Effector memory CD4-positive, alpha-beta T cell (primary cell): ENCODE results near the gene FUT3.
"Not testable (repeated sequence)": the region's sequence is repeated elsewhere in the genome, so short reads cannot be mapped to it uniquely, and the experiment has no call there.

ENCODE experiments used
- DNase-seq, 3 donors: peaks; one replicate each; pipeline ENCODE4 v3.0.0-alpha.2; 2020
- H3K27ac ChIP-seq: 2 replicates; pipeline ENCODE4 v1.7.0; 2013; ENCODE audit warnings: mild to moderate bottlenecking, low read length, moderate library complexity; ENCODE audit not compliant: insufficient read depth, poor library complexity, severe bottlenecking
- H3K27me3 ChIP-seq: replicated peaks from 2 replicates; pipeline ENCODE4 v1.7.0; 2013; ENCODE audit warnings: mild to moderate bottlenecking, low read length; ENCODE audit not compliant: insufficient read depth, control insufficient read depth, poor library complexity, severe bottlenecking
- H3K36me3 ChIP-seq: 2 replicates; pipeline ENCODE4 v1.7.0; 2013; ENCODE audit warnings: mild to moderate bottlenecking, low read length, moderate library complexity; ENCODE audit not compliant: control insufficient read depth, insufficient read depth
- H3K4me1 ChIP-seq: 2 replicates; pipeline ENCODE4 v1.7.0; 2013; ENCODE audit warnings: low read length, mild to moderate bottlenecking; ENCODE audit not compliant: control insufficient read depth, insufficient read depth, poor library complexity, severe bottlenecking
- H3K4me3 ChIP-seq: 2 replicates; pipeline ENCODE4 v1.7.0; 2013; ENCODE audit warnings: low read length, low read depth, mild to moderate bottlenecking; ENCODE audit not compliant: insufficient read depth, poor library complexity, severe bottlenecking
- H3K9me3 ChIP-seq: 2 replicates; pipeline ENCODE4 v1.7.0; 2013; ENCODE audit warnings: mild to moderate bottlenecking, low read length, moderate library complexity; ENCODE audit not compliant: control insufficient read depth

The FUT3 gene

DNA sequence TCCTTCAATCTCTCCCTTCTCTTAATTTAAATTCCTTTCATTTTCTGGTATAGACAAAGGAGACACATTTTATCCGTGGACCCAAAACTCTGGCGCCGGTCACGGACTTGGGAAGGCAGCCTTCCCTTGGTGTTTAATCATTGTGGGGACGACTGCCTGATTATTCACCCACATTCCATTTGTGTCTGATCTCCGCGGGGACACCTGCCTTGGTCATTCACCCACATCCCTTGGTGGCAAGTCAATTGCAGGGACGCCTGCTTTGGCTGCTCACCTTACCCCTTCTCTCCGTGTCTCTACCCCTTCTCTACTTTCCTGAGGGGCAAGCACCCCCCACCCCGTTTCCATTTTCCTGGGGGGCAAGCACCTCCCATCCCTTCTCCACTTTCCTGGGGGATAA, 3.4 kb downstream of the FUT3 start:
- H3K27ac ChIP-seq, H3K4me1 ChIP-seq, H3K36me3 ChIP-seq, DNase-seq, H3K27me3 ChIP-seq, H3K9me3 ChIP-seq, H3K4me3 ChIP-seq: not testable (repeated sequence)

GRCh38 chr19:5844456-5845433, 6.5 kb downstream of the FUT3 start:
- DNase-seq = no peak
- Histone ChIP-seq H3K9me3 (no peaks in the 10 kb centered on the region), H3K4me1 (no peaks in the 10 kb centered on the region), H3K27me3 (no peaks in the 10 kb centered on the region), H3K36me3 (no peaks in the 10 kb centered on the region), H3K4me3 (no peak overlapping the region), H3K27ac (no peak overlapping the region)

- no peaks in the 10 kb centered on the region for H3K4me1 ChIP-seq
- no peak for DNase-seq
- no peak overlapping the region for H3K27ac ChIP-seq
- H3K27me3 ChIP-seq = no peaks in the 10 kb centered on the region
- no peaks in the 10 kb centered on the region for H3K9me3 ChIP-seq
- H3K4me3 ChIP-seq = no peak overlapping the region
- no peaks in the 10 kb centered on the region for H3K36me3 ChIP-seq
Measured at GRCh38 chr19:5843295-5843927, 7.8 kb downstream of the FUT3 start.

DNA sequence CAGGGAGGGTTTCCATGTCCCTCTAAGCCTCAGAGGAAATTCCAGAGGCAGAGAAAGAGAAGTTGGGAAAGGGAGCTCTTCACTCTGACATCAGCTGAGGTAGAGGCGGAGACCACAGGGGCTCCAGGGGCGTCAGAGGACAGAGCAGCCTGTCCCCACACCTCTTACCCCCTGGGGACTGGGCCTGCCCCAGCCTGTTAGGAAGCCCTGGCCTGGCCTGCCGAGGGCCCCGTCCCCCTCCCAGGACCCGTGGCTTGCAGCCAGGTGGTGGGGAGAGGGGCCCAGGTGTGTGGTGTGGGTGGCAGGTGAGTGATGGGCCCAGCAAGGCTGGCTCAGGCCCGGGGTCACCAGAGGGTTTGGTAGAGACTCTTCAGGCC, 9.5 kb downstream of the FUT3 start:
- not testable (repeated sequence) for H3K4me1 ChIP-seq, H3K27ac ChIP-seq, H3K4me3 ChIP-seq, H3K27me3 ChIP-seq, H3K9me3 ChIP-seq, H3K36me3 ChIP-seq, DNase-seq

- Histone ChIP-seq H3K27ac (no peak within 1 kb of the TSS), H3K9me3 (no peaks in the 10 kb centered on the region), H3K27me3 (no peaks in the 10 kb centered on the region), H3K36me3 (no peaks in the 10 kb centered on the region), H3K4me1 (no peaks in the 10 kb centered on the region), H3K4me3 (no peak within 1 kb of the TSS)
- DNase-seq = no peak
Measured at GRCh38 chr19:5839065-5840017, 11.9 kb downstream of the FUT3 start, which contains the start of gene FUT6. TSS of gene FUT6 (minus strand) at chr19:5839702. CDS start at chr19:5832567, 7,135 bp downstream.

DNA sequence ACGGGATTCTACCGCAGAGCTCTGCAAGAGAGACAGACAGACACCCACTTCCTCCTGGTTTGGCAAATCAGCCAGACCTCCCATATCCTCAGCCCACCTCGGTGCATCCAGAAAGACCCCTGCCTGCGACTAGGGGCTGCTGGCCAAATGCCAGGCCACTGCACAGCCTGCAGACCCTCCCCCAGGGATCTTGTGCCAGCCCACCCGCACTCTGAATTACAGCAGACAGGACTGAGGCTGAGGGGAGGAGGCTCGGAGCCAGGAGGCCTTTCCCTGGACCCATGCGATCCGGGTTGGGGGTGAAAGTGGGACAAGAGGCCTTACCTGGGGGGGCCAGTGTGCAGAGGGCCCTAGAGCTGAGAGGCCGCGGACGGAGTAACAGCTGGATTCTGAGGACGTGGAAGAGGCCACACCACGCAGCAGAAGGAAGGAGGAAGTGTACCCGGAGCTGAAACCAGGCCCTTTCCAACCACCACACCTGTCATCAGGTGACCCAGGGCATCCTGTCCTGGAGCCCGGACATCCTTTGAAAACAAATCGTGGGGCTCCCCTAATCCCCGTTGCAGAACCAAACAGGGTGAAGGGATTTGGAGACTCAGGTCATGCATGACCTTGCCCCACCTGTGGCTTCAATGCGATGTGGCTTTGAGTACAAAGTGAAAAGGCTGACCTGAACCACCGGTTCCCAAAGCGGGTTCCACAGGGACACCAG, 12.7 kb downstream of the FUT3 start:
- Histone ChIP-seq H3K27me3 (no peaks in the 10 kb centered on the region), H3K36me3 (no peaks in the 10 kb centered on the region), H3K4me3 (no peak overlapping the region), H3K9me3 (no peaks in the 10 kb centered on the region), H3K4me1 (no peaks in the 10 kb centered on the region), H3K27ac (no peak overlapping the region)
- no peak for DNase-seq

DNA sequence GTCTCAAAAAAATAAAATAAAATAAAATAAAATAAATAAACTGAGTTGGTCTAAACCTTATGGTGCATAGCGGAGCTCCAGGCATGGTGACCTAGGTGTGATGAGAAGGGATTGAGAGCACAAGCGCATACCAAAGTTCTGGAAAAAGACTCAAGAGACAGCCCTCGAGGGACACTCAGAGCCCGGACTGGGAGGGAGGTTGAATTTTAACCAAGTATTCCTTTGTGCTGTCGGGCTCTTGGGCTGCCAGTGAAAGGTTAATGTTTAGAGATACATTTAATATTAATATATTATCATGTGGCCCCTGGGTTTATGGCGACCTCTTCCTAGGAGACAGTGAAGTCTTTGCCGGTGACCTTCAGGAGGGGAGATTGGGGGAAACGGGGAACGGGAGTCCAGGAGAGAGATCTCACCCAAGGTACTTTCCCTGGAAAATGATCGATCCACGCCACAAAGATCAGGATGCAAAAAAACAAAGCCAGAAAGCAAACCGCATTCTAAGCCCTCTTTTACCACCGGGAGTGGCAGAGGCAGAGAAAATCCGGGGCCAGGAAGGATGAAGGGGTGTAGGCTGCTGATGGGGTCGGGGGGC, 13.4 kb downstream of the FUT3 start:
- Histone ChIP-seq H3K27me3 (no peaks in the 10 kb centered on the region), H3K27ac (no peak overlapping the region), H3K4me1 (no peaks in the 10 kb centered on the region), H3K36me3 (no peaks in the 10 kb centered on the region), H3K9me3 (no peaks in the 10 kb centered on the region), H3K4me3 (no peak overlapping the region)
- no peak for DNase-seq

DNA sequence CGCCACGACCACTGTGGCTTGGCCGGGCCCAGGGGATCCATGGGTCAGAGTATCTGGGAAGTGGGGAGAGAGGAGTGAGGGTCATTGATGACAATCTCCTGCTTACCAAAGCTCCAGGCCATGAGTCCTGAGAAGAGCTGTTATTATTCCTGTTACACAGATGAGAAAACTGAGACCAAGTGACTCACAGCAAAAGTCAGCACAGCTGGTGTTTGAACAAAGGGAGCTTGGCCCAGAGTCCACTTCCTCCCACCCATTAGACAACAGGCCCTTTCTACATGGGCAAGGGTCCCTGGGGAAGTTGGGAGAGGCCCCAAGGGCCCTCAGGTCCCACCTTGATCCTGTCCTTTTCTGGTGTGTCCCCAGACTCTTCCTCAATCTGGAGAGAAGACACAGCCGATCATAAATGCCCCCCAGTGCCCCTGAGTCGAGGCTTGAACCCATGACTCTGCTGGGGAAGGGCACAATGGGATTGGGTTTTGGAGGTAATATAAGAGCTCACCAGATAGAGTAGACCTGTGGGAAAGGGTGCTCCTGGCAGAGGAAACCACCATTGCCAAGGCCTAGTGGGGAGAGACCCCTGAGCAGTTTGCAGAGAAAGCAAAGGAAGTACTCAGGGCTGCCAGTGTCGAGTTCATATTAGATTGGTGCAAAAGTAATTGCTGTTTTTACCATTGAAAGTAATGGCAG, 18.6 kb downstream of the FUT3 start:
- Histone ChIP-seq H3K27ac (no peak overlapping the region), H3K4me3 (no peak overlapping the region), H3K36me3 (no peaks in the 10 kb centered on the region), H3K4me1 (peaks cover 12% of the 10 kb centered on the region), H3K9me3 (no peaks in the 10 kb centered on the region), H3K27me3 (no peaks in the 10 kb centered on the region)
- DNase-seq = no peak

DNA sequence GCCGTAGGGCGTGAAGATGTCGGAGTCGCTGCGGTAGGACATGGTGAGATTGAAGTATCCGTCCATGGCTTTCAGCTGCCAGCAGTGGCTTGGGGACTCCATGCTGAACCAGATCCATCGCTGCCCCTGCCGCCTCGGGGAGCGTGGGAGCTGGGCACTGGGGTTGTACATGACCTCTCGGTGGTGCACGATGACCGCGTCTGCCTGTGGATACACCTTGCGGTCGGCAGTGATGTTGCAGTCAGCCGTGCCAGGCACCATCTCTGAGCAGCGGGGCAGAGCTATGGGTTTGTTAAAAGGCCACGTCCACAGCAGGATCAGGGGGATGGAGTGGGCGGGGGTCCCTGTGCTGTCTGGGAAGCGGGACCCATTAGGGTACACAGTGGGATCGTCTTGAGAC, 19.2 kb downstream of the FUT3 start:
- H3K27me3 ChIP-seq = no peaks in the 10 kb centered on the region
- no peaks in the 10 kb centered on the region for H3K36me3 ChIP-seq
- no peaks in the 10 kb centered on the region for H3K9me3 ChIP-seq
- no peak overlapping the region for H3K27ac ChIP-seq
- H3K4me1 ChIP-seq = peaks cover 12% of the 10 kb centered on the region
- H3K4me3 ChIP-seq = no peak overlapping the region
- no peak for DNase-seq
